Caco-2 (cell line): ENCODE data around the gene CTXN2. TPM values are rescaled to one million over a fixed set of nuclear protein-coding genes. Genes with fewer than 3 reads are reported as not detected.

Source experiments
- BruUV-seq: library from RNA; stranded (reverse); fragments of 400-500 nt; replicated peaks from 2 replicates; lab custom pipeline; 2021; lab: Mats Ljungman, UMichigan
- CTCF ChIA-PET: fragments of 300-600 bp; sonication (Branson Sonifier 250); formaldehyde crosslinking; loops from one replicate; lab custom pipeline; 2022; ENCODE audit warnings: antibody characterized with exemption; lab: Charles Lee
- POLR2A ChIA-PET: fragments of 300-600 bp; sonication (Branson Sonifier 250); formaldehyde crosslinking; loops from one replicate; lab custom pipeline; 2022; ENCODE audit warnings: antibody characterized with exemption; lab: Charles Lee
- DNase-seq, 2 experiments: peaks; one replicate each; pipeline versions ENCODE4 v3.0.0 to v3.0.0-alpha.2; 2020 to 2022
- H3K27me3 ChIP-seq: replicated peaks from 2 replicates; pipeline ENCODE4 v1.6.0; 2011; ENCODE audit warnings: low read length; ENCODE audit not compliant: control insufficient read depth, insufficient read depth
- H3K36me3 ChIP-seq: 2 replicates; pipeline ENCODE4 v1.5.1; 2011; ENCODE audit warnings: low read length; ENCODE audit not compliant: control insufficient read depth, insufficient read depth
- H3K4me1 ChIP-seq: fragments of 250-450 bp; sonication (Bioruptor Pico); 2 replicates; pipeline ENCODE4 v1.5.1; 2020; ENCODE audit warnings: mild to moderate bottlenecking
- H3K4me3 ChIP-seq: 2 replicates; pipeline ENCODE4 v1.5.1; 2011; ENCODE audit warnings: low read depth, mild to moderate bottlenecking, control low read depth, low read length
- H3K9me3 ChIP-seq: fragments of 250-450 bp; sonication (Bioruptor Pico); 2 replicates; pipeline ENCODE4 v1.5.1; 2020; ENCODE audit warnings: mild to moderate bottlenecking, moderate library complexity
- H3K27ac Mint-ChIP-seq: one replicate; pipeline ENCODE4 v1.8.0; 2022; ENCODE audit warnings: mixed read lengths; ENCODE audit not compliant: unreplicated experiment
- H3K27me3 Mint-ChIP-seq: one replicate; pipeline ENCODE4 v1.8.0; 2022; ENCODE audit warnings: mixed read lengths; ENCODE audit not compliant: insufficient read depth, unreplicated experiment
- H3K36me3 Mint-ChIP-seq: one replicate; pipeline ENCODE4 v1.8.0; 2022; ENCODE audit warnings: mild to moderate bottlenecking, mixed read lengths; ENCODE audit not compliant: insufficient read depth, unreplicated experiment
- H3K4me1 Mint-ChIP-seq: one replicate; pipeline ENCODE4 v1.8.0; 2022; ENCODE audit warnings: low read depth, mixed read lengths; ENCODE audit not compliant: unreplicated experiment
- H3K4me3 Mint-ChIP-seq: one replicate; pipeline ENCODE4 v1.8.0; 2022; ENCODE audit warnings: mild to moderate bottlenecking, moderate library complexity, mixed read lengths; ENCODE audit not compliant: unreplicated experiment
- H3K9me3 Mint-ChIP-seq: one replicate; pipeline ENCODE4 v1.8.0; 2022; ENCODE audit warnings: mixed read lengths; ENCODE audit not compliant: unreplicated experiment
- intact Hi-C: fragments of 100-400 bp; cut with micrococcal nuclease; formaldehyde crosslinking; loops from one replicate; pipeline ENCODE4 v1.10.0; 2022; ENCODE audit not compliant: unreplicated experiment
- total RNA-seq: library from RNA; stranded (reverse); gene quantifications from 2 replicates; pipeline ENCODE4 v1.2.3, GENCODE V29; 2022
- TF ChIP-seq, protein P1 (sequence below), 2 experiments: fragments of 200-600 bp in 1 of 2; IDR thresholded peaks; 1 replicate in 1 of 2; 2 replicates in 1 of 2; pipeline versions ENCODE4 v1.5.1 to v1.8.0; 2011 to 2022; ENCODE audit warnings: antibody characterized with exemption in 1 of 2, control low read depth in 1 of 2, inconsistent platforms in 1 of 2, low read depth in 1 of 2, low read length in 1 of 2, mild to moderate bottlenecking in 1 of 2, moderate library complexity in 1 of 2; ENCODE audit not compliant: insufficient read depth in 1 of 2, severe bottlenecking in 1 of 2, unreplicated experiment in 1 of 2

Gene CTXN2
- total RNA-seq, 1 experiment from 2014 or later: not detected

DNA sequence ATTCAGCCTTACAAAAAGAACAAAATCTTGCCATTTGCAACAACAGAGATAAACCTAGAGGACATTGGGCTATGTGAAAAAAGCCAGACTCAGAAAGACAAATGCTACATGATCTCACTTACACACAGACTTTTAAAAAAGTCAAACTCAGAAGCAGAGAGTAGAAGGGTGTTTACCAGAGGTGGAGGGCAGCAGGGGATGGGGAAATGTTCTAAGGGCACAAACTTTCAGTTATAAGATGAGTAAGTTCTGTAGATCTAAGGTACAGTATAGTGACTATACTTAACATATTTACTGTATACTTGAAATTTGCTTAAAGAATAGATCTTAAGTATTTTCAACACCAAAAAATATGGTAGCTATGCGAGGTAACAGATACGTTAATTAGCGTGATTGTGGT, 16.3 kb upstream of the CTXN2 start:
- 0 out of 2 replicates have a peak, but pooled peaks cover 7% of the 10 kb centered on the region for H3K4me1 ChIP-seq
- no peaks in the 10 kb centered on the region for H3K36me3 ChIP-seq
- no peaks in the 10 kb centered on the region for H3K9me3 ChIP-seq
- H3K4me1 Mint-ChIP-seq: no peaks in the 10 kb centered on the region
- intact Hi-C loops: no loop called here
- no peaks in the 10 kb centered on the region for H3K9me3 Mint-ChIP-seq
- H3K4me3 ChIP-seq: no peak overlapping the region
- H3K27me3 Mint-ChIP-seq: no peaks in the 10 kb centered on the region
- no peak overlapping the region for H3K4me3 Mint-ChIP-seq
- no peaks in the 10 kb centered on the region for H3K36me3 Mint-ChIP-seq
- CTCF ChIA-PET: no interaction called here
- H3K27ac Mint-ChIP-seq: no peak overlapping the region
- TF ChIP-seq, protein P1, sequence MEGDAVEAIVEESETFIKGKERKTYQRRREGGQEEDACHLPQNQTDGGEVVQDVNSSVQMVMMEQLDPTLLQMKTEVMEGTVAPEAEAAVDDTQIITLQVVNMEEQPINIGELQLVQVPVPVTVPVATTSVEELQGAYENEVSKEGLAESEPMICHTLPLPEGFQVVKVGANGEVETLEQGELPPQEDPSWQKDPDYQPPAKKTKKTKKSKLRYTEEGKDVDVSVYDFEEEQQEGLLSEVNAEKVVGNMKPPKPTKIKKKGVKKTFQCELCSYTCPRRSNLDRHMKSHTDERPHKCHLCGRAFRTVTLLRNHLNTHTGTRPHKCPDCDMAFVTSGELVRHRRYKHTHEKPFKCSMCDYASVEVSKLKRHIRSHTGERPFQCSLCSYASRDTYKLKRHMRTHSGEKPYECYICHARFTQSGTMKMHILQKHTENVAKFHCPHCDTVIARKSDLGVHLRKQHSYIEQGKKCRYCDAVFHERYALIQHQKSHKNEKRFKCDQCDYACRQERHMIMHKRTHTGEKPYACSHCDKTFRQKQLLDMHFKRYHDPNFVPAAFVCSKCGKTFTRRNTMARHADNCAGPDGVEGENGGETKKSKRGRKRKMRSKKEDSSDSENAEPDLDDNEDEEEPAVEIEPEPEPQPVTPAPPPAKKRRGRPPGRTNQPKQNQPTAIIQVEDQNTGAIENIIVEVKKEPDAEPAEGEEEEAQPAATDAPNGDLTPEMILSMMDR (IDR thresholded peaks at IDR 0.05; ENCODE audit: insufficient read depth in 1 of 2, low read depth in 1 of 2, low read length in 1 of 2, severe bottlenecking in 1 of 2, unreplicated experiment in 1 of 2): no peak
- H3K27me3 ChIP-seq: no peaks in the 10 kb centered on the region
- no peak for DNase-seq
- POLR2A ChIA-PET: no interaction called here
- BruUV-seq: no TSS peak

DNA sequence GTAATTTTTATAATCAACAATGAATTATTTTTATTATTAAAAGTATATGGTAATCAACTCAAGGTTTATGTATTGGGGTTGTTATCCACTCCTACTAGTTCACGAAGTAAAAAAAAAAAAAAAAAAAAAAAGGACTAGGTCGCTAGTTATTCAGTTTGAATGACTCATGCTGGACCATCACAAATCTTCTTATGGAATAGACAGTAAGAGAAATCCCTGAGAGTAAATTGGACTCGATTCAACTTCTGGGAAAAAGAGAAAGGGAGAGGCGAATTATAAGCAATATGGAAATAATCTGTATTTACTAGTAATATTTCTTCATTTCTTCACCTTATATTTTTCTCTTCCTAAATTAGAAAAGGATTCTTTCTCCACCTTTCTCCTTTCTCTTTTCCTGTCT, 15.4 kb upstream of the CTXN2 start:
- BruUV-seq: no TSS peak
- Histone ChIP-seq H3K4me3 (no peak overlapping the region), H3K27me3 (no peaks in the 10 kb centered on the region), H3K4me1 (0 out of 2 replicates have a peak, but pooled peaks cover 7% of the 10 kb centered on the region), H3K9me3 (no peaks in the 10 kb centered on the region), H3K36me3 (no peaks in the 10 kb centered on the region)
- H3K27me3 Mint-ChIP-seq: peaks cover 2% of the 10 kb centered on the region
- no peaks in the 10 kb centered on the region for H3K4me1 Mint-ChIP-seq
- no peak overlapping the region for H3K27ac Mint-ChIP-seq
- H3K4me3 Mint-ChIP-seq: no peak overlapping the region
- intact Hi-C loops: no loop called here
- CTCF ChIA-PET: no interaction called here
- no peaks in the 10 kb centered on the region for H3K36me3 Mint-ChIP-seq
- POLR2A ChIA-PET: no interaction called here
- H3K9me3 Mint-ChIP-seq: no peaks in the 10 kb centered on the region
- TF ChIP-seq, protein P1 (IDR thresholded peaks at IDR 0.05; ENCODE audit: insufficient read depth in 1 of 2, low read depth in 1 of 2, low read length in 1 of 2, severe bottlenecking in 1 of 2, unreplicated experiment in 1 of 2): no peak
- no peak for DNase-seq

DNA sequence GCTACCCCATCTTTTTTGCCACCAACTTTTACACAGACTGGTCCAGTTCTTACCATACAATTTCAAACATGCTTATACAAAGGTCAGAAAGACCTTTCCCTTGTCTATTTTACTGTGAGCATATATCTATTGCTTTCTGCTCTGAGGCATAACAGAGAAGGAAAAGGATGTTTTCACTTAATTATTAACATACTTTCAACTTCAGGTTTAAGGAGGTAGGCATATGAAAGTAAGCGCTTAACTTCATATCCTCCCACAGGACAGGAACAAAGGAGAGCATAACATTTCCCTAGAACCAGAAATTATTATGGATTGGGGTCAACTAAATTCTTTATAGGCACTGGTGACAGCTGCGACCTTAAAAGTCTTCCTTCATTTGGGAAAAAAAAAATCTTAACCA, 14.5 kb upstream of the CTXN2 start:
- Mint-ChIP-seq H3K4me3 (peak overlapping the region; percentile 75), H3K27me3 (peaks cover 3% of the 10 kb centered on the region), H3K4me1 (no peaks in the 10 kb centered on the region), H3K36me3 (no peaks in the 10 kb centered on the region), H3K9me3 (no peaks in the 10 kb centered on the region), H3K27ac (no peak overlapping the region)
- BruUV-seq: TSS peak; percentile 52
- intact Hi-C loops: no loop called here
- Histone ChIP-seq H3K4me3 (peak overlapping the region; percentile 61; the same call in 1 of the 2 replicates), H3K27me3 (no peaks in the 10 kb centered on the region), H3K9me3 (no peaks in the 10 kb centered on the region), H3K4me1 (0 out of 2 replicates have a peak, but pooled peaks cover 7% of the 10 kb centered on the region), H3K36me3 (no peaks in the 10 kb centered on the region)
- no peak for DNase-seq
- ChIA-PET CTCF (no interaction called here), POLR2A (no interaction called here)
- TF ChIP-seq, protein P1 (IDR thresholded peaks at IDR 0.05; ENCODE audit: insufficient read depth in 1 of 2, low read depth in 1 of 2, low read length in 1 of 2, severe bottlenecking in 1 of 2, unreplicated experiment in 1 of 2): no peak
